Left ventricle myocardium inferior (tissue), 1 donor: ENCODE measurements around the gene MUC5AC. TPM values are rescaled to one million over a fixed set of nuclear protein-coding genes. Genes with fewer than 3 reads are reported as not detected.

Source experiments
- DNase-seq: peaks from one replicate; pipeline ENCODE4 v3.0.0-alpha.2; 2020
- H3K27ac ChIP-seq: fragments of 200-600 bp; replicated peaks from 2 replicates; pipeline ENCODE4 v1.8.0; 2021
- H3K27me3 ChIP-seq: fragments of 200-600 bp; 2 replicates; pipeline ENCODE4 v1.8.0; 2021; ENCODE audit warnings: low read depth
- H3K36me3 ChIP-seq: fragments of 200-600 bp; 2 replicates; pipeline ENCODE4 v1.8.0; 2021
- H3K4me1 ChIP-seq: fragments of 200-600 bp; 2 replicates; pipeline ENCODE4 v1.8.0; 2021
- H3K4me3 ChIP-seq: fragments of 200-600 bp; 2 replicates; pipeline ENCODE4 v1.8.0; 2021; ENCODE audit warnings: mild to moderate bottlenecking, moderate library complexity
- H3K9me3 ChIP-seq: fragments of 200-600 bp; replicated peaks from 2 replicates; pipeline ENCODE4 v1.8.0; 2021
- CTCF ChIP-seq: fragments of 200-600 bp; IDR thresholded peaks from 2 replicates; pipeline ENCODE4 v1.8.0; 2021; ENCODE audit warnings: antibody characterized with exemption, mild to moderate bottlenecking, borderline replicate concordance
- intact Hi-C: fragments of 100-400 bp; cut with micrococcal nuclease; formaldehyde crosslinking; loops from one replicate; pipeline ENCODE4 v1.11.0; 2022
- total RNA-seq: library from RNA; stranded (reverse); fragmentation: NEBNext Ultra II Directional; extraction: Animal tissue kit (Norgen Biotek cat#: 25700); gene quantifications from one replicate; pipeline ENCODE4 v1.2.1, GENCODE V29; 2021
- donor health status: DM: no; HTN: yes; CAD: no; lungs with severe emphysema.

Gene MUC5AC
- total RNA-seq, 1 donor from 2014 or later = not detected

DNA sequence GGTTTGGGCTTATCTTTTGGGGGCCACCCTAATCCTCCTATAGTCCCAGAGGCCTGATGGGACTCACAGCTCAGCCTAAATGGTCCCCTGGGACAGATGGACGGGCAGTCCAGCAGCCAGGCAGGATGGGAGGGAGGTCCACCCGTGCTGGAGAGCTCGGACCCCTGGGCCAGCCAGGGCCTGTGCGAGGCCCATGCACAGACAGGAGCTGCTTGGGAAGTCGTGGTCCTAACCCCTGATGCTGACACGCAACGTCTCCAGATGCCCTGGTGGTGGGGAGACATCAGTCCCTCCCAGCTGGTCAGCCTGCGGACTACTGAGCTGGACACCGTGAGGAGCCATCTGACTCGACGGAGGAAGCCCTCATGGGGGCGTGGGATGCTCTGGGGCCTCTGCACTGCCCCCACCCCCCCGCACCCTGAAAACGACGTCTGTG lies 31.2 kb upstream of the MUC5AC start:
- Histone ChIP-seq H3K27me3 (peaks cover 76% of the 10 kb centered on the region), H3K27ac (no peak overlapping the region), H3K9me3 (no peaks in the 10 kb centered on the region), H3K4me3 (no peak overlapping the region), H3K4me1 (no peaks in the 10 kb centered on the region), H3K36me3 (no peaks in the 10 kb centered on the region)
- no peak for DNase-seq
- TF ChIP-seq CTCF = no peak
- intact Hi-C loops = no loop called here

DNA sequence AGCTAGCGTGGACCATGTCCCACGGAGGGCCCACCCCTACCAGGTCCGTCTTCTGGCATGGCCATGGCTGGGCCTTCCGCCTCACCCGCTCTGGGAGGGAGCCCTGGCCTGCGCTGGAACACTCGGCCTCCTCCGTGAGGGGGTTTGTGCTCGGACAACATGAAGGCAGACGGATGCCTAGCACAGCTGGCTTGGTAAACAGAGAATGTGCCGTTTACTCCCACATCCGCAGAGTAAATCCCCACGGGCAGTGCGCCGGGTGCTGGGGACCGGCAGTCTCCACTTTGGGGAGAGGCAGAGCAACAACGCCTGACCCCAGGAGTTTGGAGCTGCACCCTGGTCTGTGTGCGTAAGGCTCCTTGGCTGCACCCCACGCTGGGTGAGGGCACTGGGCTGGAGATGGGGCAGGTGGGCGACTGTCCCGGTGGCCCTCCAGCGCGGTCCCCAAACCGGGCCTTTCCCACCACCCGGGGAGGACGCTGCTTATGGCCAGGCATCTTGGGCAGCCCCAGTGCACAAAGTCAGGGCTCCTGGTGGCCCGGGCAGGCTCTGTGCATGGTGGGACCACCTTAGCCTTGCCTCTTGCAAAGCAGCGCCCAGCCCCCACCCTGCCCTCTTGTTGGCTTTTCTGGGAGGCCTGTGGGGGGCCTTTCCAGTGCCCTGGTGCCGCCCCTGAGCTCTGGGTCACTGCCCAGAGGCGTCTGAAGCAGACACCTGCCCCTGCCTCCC lies 30.7 kb upstream of the MUC5AC start:
- Histone ChIP-seq H3K36me3 (no peaks in the 10 kb centered on the region), H3K4me1 (no peaks in the 10 kb centered on the region), H3K9me3 (no peaks in the 10 kb centered on the region), H3K27me3 (peaks cover 70% of the 10 kb centered on the region), H3K27ac (no peak overlapping the region), H3K4me3 (no peak overlapping the region)
- DNase-seq = no peak
- no peak for TF ChIP-seq CTCF
- intact Hi-C loops = no loop called here

- no peak for TF ChIP-seq CTCF
- H3K27me3 ChIP-seq = peaks cover 64% of the 10 kb centered on the region
- no peak for DNase-seq
- H3K36me3 ChIP-seq = no peaks in the 10 kb centered on the region
- intact Hi-C loops = no loop called here
- H3K27ac ChIP-seq = no peak overlapping the region
- H3K4me3 ChIP-seq = no peak overlapping the region
- H3K9me3 ChIP-seq = no peaks in the 10 kb centered on the region
- no peaks in the 10 kb centered on the region for H3K4me1 ChIP-seq
These were observed 30.0 kb upstream of the MUC5AC start for GRCh38 chr11:1127664-1128162.

DNA sequence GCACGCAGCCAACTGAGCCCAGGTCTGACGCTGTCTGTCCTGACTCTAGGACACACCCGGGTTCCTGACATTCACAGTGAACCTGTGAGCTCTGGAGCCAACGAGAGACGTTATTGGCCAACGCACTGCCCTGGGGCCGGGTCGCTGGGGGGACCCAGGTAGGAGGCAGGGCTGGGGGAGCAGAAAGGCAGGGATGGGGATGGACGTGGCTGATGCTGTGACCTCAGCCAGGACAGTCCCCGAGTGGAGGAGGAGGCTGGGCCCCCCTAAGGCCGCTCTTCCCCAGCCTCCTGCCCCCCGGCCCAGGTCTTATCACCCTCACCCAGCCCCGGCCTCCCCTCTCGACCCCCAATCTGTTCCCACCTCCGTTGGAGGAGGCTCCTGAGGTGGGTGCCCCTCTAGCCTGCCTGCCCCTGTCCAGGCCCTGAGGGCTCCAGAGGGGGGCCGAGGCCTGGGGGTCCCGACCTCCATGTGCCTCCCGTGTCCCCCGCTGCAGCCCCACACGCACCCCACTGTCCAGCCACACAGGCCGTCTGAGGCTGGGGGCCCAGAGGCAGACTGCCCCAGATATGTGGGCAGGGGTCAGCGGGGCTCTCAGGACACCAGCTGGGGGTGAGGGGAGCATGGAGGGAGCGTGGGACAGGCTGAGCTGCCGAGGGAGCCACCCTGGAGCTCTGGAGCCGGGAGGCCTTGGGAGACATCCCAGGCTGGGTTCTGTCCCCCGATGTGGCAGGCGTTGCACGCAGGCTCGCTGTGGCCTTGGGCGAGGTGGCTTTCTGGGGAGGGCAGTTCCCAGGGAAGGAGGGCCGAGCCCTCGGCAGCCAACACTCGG lies 29.2 kb upstream of the MUC5AC start:
- no peak for TF ChIP-seq CTCF
- peaks cover 60% of the 10 kb centered on the region for H3K27me3 ChIP-seq

DNA sequence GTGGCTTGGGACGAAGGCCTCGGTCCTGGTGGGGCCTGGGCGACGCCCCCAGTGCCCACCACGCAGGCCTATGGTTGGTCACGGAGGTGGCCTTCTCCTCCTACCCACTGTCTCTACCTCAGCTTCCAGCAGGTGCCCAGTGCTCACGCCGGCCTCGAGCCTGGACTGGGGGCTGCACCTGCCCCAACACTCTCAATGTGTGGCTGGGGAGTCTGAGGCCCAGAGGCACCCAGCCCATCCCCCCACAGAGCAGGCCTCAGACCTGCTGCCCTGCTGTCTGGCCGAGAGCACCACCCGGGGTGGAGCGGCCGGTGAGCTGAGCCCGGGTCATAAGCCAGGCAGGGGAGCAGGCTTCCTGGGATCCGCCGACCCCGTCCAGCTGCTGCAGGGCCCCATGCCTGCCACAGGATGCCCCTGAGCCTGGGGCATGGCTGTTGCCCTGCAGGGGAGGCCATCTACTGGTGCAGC lies 28.6 kb upstream of the MUC5AC start:
- TF ChIP-seq CTCF = no peak
- H3K27me3 ChIP-seq = peaks cover 54% of the 10 kb centered on the region
- DNase-seq = no peak
- H3K36me3 ChIP-seq = no peaks in the 10 kb centered on the region
- H3K4me1 ChIP-seq = no peaks in the 10 kb centered on the region
- H3K9me3 ChIP-seq = peaks cover 7% of the 10 kb centered on the region
- intact Hi-C loops = no loop called here
- no peak overlapping the region for H3K4me3 ChIP-seq
- no peak overlapping the region for H3K27ac ChIP-seq

More for the DNA sequence above, 29.2 kb upstream of the MUC5AC start:
- H3K4me3 ChIP-seq = no peak overlapping the region
- H3K27ac ChIP-seq = no peak overlapping the region
- intact Hi-C loops = no loop called here
- H3K36me3 ChIP-seq = no peaks in the 10 kb centered on the region
- peaks cover under 1% of the 10 kb centered on the region for H3K9me3 ChIP-seq
- no peak for DNase-seq
- H3K4me1 ChIP-seq = no peaks in the 10 kb centered on the region
